GM19455 (cell line): ENCODE data around the gene RGL2.
A peak's percentile ranks its signal among the peaks of the same experiment; 100 is the strongest.
"Not testable (repeated sequence)": the region's sequence is repeated elsewhere in the genome, so short reads cannot be mapped to it uniquely, and the experiment has no call there.

Experiments used
- ATAC-seq: cut with Tn5 transposase; IDR thresholded peaks from one replicate; pipeline ENCODE4 v1.9.1; 2021; ENCODE audit not compliant: unreplicated experiment

Gene RGL2

GRCh38 chr6:33273924-33274902 is 24.5 kb downstream of the RGL2 start:
- ATAC-seq: no peak

GRCh38 chr6:33273129-33273923 is 25.4 kb downstream of the RGL2 start:
- no peak for ATAC-seq

GRCh38 chr6:33272275-33273128 is 26.2 kb downstream of the RGL2 start:
- no peak for ATAC-seq

- peak; percentile 83 for ATAC-seq
Observed at GRCh38 chr6:33271468-33272274, 27.1 kb downstream of the RGL2 start, which contains the start of the genes RPS18 and VPS52. TSS of gene RPS18 (plus strand) at chr6:33272075. CDS start at chr6:33272120, 45 bp downstream. TSS of gene VPS52 (minus strand) at chr6:33271876. CDS start at chr6:33271675, 201 bp downstream.

GRCh38 chr6:33271117-33271467 is 27.6 kb downstream of the RGL2 start:
- no peak for ATAC-seq

GRCh38 chr6:33264015-33264414 is 34.7 kb downstream of the RGL2 start:
- ATAC-seq: no peak

GRCh38 chr6:33262490-33262889 is 36.3 kb downstream of the RGL2 start:
- ATAC-seq: not testable (repeated sequence)

- no peak for ATAC-seq
Observed at GRCh38 chr6:33259032-33259431, 39.7 kb downstream of the RGL2 start.

- no peak for ATAC-seq
Observed at GRCh38 chr6:33254591-33254990, 44.2 kb downstream of the RGL2 start.

GRCh38 chr6:33252759-33253158 is 46.0 kb downstream of the RGL2 start:
- ATAC-seq: no peak

- no peak for ATAC-seq
Observed at GRCh38 chr6:33251395-33252012, 47.2 kb downstream of the RGL2 start.

GRCh38 chr6:33250731-33251130 is 48.0 kb downstream of the RGL2 start:
- no peak for ATAC-seq

- no peak for ATAC-seq
Observed at GRCh38 chr6:33249732-33250630, 48.8 kb downstream of the RGL2 start.

- ATAC-seq: peak; percentile 92
Observed at GRCh38 chr6:33248932-33249731, 49.6 kb downstream of the RGL2 start.

GRCh38 chr6:33248643-33248931 is 50.2 kb downstream of the RGL2 start:
- ATAC-seq: no peak

GRCh38 chr6:33247977-33248642 is 50.6 kb downstream of the RGL2 start:
- no peak for ATAC-seq

- no peak for ATAC-seq
Observed at GRCh38 chr6:33243476-33243875, 55.3 kb downstream of the RGL2 start.
